Right lobe of liver (tissue), 6 donors: ENCODE results near the gene HIGD1A. TPM values are rescaled to one million over a fixed set of nuclear protein-coding genes. Genes with fewer than 3 reads are reported as not detected.

ENCODE experiments used
- ATAC-seq, 4 donors: fragments of 200-7000 bp; cut with Tn5 transposase; one replicate each; pipeline ENCODE4 v1.9.1; 2020; ENCODE audit warnings: mild to moderate bottlenecking in 4 of 4, moderate library complexity in 4 of 4
- DNase-seq, 3 donors: peaks; one replicate each; pipeline ENCODE4 v3.0.0-alpha.2; 2020
- H3K27ac ChIP-seq, 3 donors: fragments of 200-600 bp; one replicate each; pipeline ENCODE4 v1.8.0; 2022
- H3K27me3 ChIP-seq, 2 donors: fragments of 200-600 bp; one replicate each; pipeline ENCODE4 v1.8.0; 2022
- H3K36me3 ChIP-seq, 4 donors: fragments of 200-600 bp; sonication (generic) in 1 of 4; one replicate each; pipeline versions ENCODE4 v1.5.1 to v1.8.0; 2017 to 2022; ENCODE audit warnings: control low read depth in 1 of 4
- H3K4me1 ChIP-seq, 4 donors: fragments of 200-600 bp; sonication (generic) in 1 of 4; one replicate each; pipeline versions ENCODE4 v1.5.1 to v1.8.0; 2017 to 2022; ENCODE audit warnings: control low read depth in 1 of 4
- H3K4me3 ChIP-seq, 3 donors: fragments of 200-600 bp; one replicate each; pipeline ENCODE4 v1.8.0; 2022
- H3K9me3 ChIP-seq, 4 donors: fragments of 200-600 bp; sonication (generic) in 1 of 4; one replicate each; pipeline versions ENCODE4 v1.5.1 to v1.8.0; 2017 to 2022; ENCODE audit warnings: control low read depth in 1 of 4
- CTCF ChIP-seq, 4 donors: fragments of 200-600 bp in 3 of 4; fragments of 450-650 bp in 1 of 4; IDR thresholded peaks; one replicate each; pipeline versions ENCODE4 v1.5.1 to v1.8.0; 2016 to 2022; ENCODE audit warnings: antibody characterized with exemption in 4 of 4, mild to moderate bottlenecking in 2 of 4
- POLR2A ChIP-seq: fragments of 450-650 bp; IDR thresholded peaks from one replicate; pipeline ENCODE4 v1.6.1; 2017; ENCODE audit warnings: antibody characterized with exemption, mild to moderate bottlenecking
- WGBS: methylation state at CpG from one replicate; pipeline ENCODE4 v1.1.6; 2018; ENCODE audit warnings: low coverage, low lambda C conversion rate; ENCODE audit not compliant: insufficient coverage; ENCODE audit errors: missing lambda C conversion rate; 5-methylcytosine and 5-hydroxymethylcytosine counted together
- intact Hi-C, 2 donors: fragments of 100-400 bp; cut with DNase I; formaldehyde crosslinking; loops; one replicate each; pipeline versions ENCODE4 v1.11.2 to v1.14.1; 2022
- total RNA-seq, 6 experiments: library from RNA; depleted of rRNA in 2 of 6; stranded (reverse); fragments of >200 nt in 2 of 6; fragmentation: NEBNext Ultra II Directional in 3 of 6; extraction: Animal tissue kit (Norgen Biotek cat#: 25700) in 3 of 6; gene quantifications; one replicate each; pipeline versions ENCODE4 v1.1.0 to v1.2.4, GENCODE V29; 2016 to 2023
- donor health status: DM: no; HTN: yes; CAD: no.
- donor health status: DM: no; HTN: no; CAD: no.
- donor health status: DM: no; HTN: no; CAD: no.
- donor health status: DM: no; HTN: yes; CAD: no.
- donor health status: DM: no; HTN: yes; CAD: no.

The HIGD1A gene
- total RNA-seq, 6 experiments from 2014 or later = 104 to 348 (median 175) TPM

DNA sequence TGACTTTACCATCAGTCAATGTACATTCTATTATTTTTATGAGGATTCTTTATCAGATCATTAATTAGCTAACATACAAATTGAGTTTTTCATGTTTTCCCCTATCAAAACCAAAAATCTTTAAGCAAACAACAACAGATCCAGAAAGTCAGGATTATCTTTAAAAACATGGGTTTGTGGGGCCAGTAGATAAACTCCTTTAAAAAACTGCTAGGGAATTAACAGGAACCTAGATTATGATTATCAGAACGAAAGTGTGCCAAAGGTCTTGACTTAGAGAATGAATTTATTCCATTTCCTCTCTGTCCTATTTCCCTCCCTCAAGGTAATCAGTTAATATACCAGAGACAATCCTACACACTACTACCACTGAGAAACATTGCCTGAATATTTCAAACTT, 18.1 kb downstream of the HIGD1A start:
- H3K4me1 ChIP-seq = peaks cover 0 to 54% (median 15%) of the 10 kb centered on the region in 4 donors
- no peak overlapping the region for H3K4me3 ChIP-seq
- intact Hi-C loops = no loop called here
- no peaks in the 10 kb centered on the region for H3K9me3 ChIP-seq
- H3K27ac ChIP-seq = peak overlapping the region in 1 of 3 donors; percentile 2
- DNase-seq (no peak), ATAC-seq (peak in 2 of 4 donors; percentile 38 to 39)
- H3K27me3 ChIP-seq = no peaks in the 10 kb centered on the region
- 27% methylated on average over 1 of the region's 1 CpG for WGBS
- TF ChIP-seq POLR2A = no peak
- TF ChIP-seq CTCF (IDR thresholded peaks at IDR 0.05) = no peak
- H3K36me3 ChIP-seq = peaks cover 0 to 41% (median 16%) of the 10 kb centered on the region in 4 donors

GRCh38 chr3:42780892-42781700, 23.2 kb downstream of the HIGD1A start:
- H3K36me3 ChIP-seq = peaks cover 0 to 16% (median 9%) of the 10 kb centered on the region in 4 donors
- H3K27me3 ChIP-seq = no peaks in the 10 kb centered on the region
- no peak overlapping the region for H3K4me3 ChIP-seq
- peak overlapping the region; percentile 70 to 94 (median 91) for H3K27ac ChIP-seq
- ATAC-seq = peak; percentile 48 to 62 (median 55)
- H3K9me3 ChIP-seq = no peaks in the 10 kb centered on the region
- WGBS = 32% methylated on average over 8 of the region's 11 CpGs
- intact Hi-C loops = no loop called here
- no peak for DNase-seq
- peak; percentile 69 to 87 (median 78) for TF ChIP-seq CTCF (IDR thresholded peaks at IDR 0.05)
- no peak for TF ChIP-seq POLR2A
- peaks cover 0 to 72% (median 24%) of the 10 kb centered on the region in 4 donors for H3K4me1 ChIP-seq

GRCh38 chr3:42780398-42780797, 23.9 kb downstream of the HIGD1A start:
- ATAC-seq (peak; percentile 62 to 79 (median 70)), DNase-seq (no peak)
- H3K4me3 ChIP-seq = no peak overlapping the region
- H3K9me3 ChIP-seq = no peaks in the 10 kb centered on the region
- peaks cover 0 to 14% (median 4%) of the 10 kb centered on the region in 4 donors for H3K36me3 ChIP-seq
- WGBS = 60% methylated on average over 3 of the region's 3 CpGs
- TF ChIP-seq POLR2A (peak; percentile 47), CTCF (IDR thresholded peaks at IDR 0.05) (no peak)
- H3K27ac ChIP-seq = peak overlapping the region; percentile 70 to 94 (median 91)
- intact Hi-C loops = no loop called here
- H3K4me1 ChIP-seq = peaks cover 0 to 65% (median 21%) of the 10 kb centered on the region in 4 donors
- H3K27me3 ChIP-seq = no peaks in the 10 kb centered on the region

GRCh38 chr3:42778644-42779043, 25.6 kb downstream of the HIGD1A start:
- 14% methylated on average over 2 of the region's 2 CpGs for WGBS
- Histone ChIP-seq H3K27ac (peak overlapping the region; percentile 25 to 94 (median 91)), H3K4me3 (no peak overlapping the region), H3K4me1 (peaks cover 0 to 50% (median 18%) of the 10 kb centered on the region in 4 donors), H3K9me3 (no peaks in the 10 kb centered on the region), H3K27me3 (no peaks in the 10 kb centered on the region), H3K36me3 (peaks cover 0 to 8% (median 2%) of the 10 kb centered on the region in 4 donors)
- DNase-seq (no peak), ATAC-seq (peak; percentile 1 to 19 (median 10))
- intact Hi-C loops = no loop called here
- TF ChIP-seq CTCF (IDR thresholded peaks at IDR 0.05) (no peak), POLR2A (no peak)
